HG03432 (cell line): ENCODE measurements around the gene RP9.

Experiments used
- ATAC-seq: cut with Tn5 transposase; IDR thresholded peaks from one replicate; pipeline ENCODE4 v1.9.1; 2021; ENCODE audit warnings: mild to moderate bottlenecking, moderate library complexity; ENCODE audit not compliant: unreplicated experiment

The RP9 gene

GRCh38 chr7:33109005-33109757 lies at the start of gene RP9:
TSS of gene RP9 (minus strand) at chr7:33109404. CDS start at chr7:33109372, 32 bp downstream.
- peak; percentile 92 for ATAC-seq

- no peak for ATAC-seq
Observed at GRCh38 chr7:33157781-33158180, 48.6 kb upstream of the RP9 start.

- no peak for ATAC-seq
Observed at GRCh38 chr7:33157311-33157710, 48.1 kb upstream of the RP9 start.

- no peak for ATAC-seq
Observed at GRCh38 chr7:33156441-33156840, 47.2 kb upstream of the RP9 start.

GRCh38 chr7:33155811-33156210 lies 46.6 kb upstream of the RP9 start:
- ATAC-seq, result no peak

- no peak for ATAC-seq
Observed at GRCh38 chr7:33152087-33152486, 42.9 kb upstream of the RP9 start.

GRCh38 chr7:33145156-33145555 lies 36.0 kb upstream of the RP9 start:
- ATAC-seq, result no peak

GRCh38 chr7:33143996-33144718 lies 35.0 kb upstream of the RP9 start:
- ATAC-seq, result peak; percentile 74

- no peak for ATAC-seq
Observed at GRCh38 chr7:33142585-33142984, 33.4 kb upstream of the RP9 start.

GRCh38 chr7:33137103-33137502 lies 27.9 kb upstream of the RP9 start:
- ATAC-seq, result no peak

GRCh38 chr7:33130184-33130583 lies 21.0 kb upstream of the RP9 start:
- no peak for ATAC-seq

- ATAC-seq, result peak; percentile 1
Observed at GRCh38 chr7:33129806-33130153, 20.6 kb upstream of the RP9 start.

GRCh38 chr7:33128990-33129805 lies 20.0 kb upstream of the RP9 start, which contains the start of gene BBS9:
TSS of gene BBS9 (plus strand) at chr7:33129564. CDS start at chr7:33146253, 16,689 bp downstream.
- peak; percentile 100 for ATAC-seq

GRCh38 chr7:33128631-33128989 lies 19.4 kb upstream of the RP9 start:
- ATAC-seq, result no peak

- no peak for ATAC-seq
Observed at GRCh38 chr7:33127085-33127484, 17.9 kb upstream of the RP9 start.

GRCh38 chr7:33118383-33118782 lies 9.2 kb upstream of the RP9 start:
- ATAC-seq, result no peak

GRCh38 chr7:33114976-33115375 lies 5.8 kb upstream of the RP9 start:
- no peak for ATAC-seq

- no peak for ATAC-seq
Observed at GRCh38 chr7:33111614-33112013, 2.4 kb upstream of the RP9 start.

- no peak for ATAC-seq
Observed at GRCh38 chr7:33109758-33110238, 594 bp upstream of the RP9 start.

GRCh38 chr7:33108554-33109004 lies 625 bp downstream of the RP9 start:
- ATAC-seq, result peak; percentile 7
